K562 (cell line): ENCODE data around the gene PGD. TPM values are rescaled to one million over a fixed set of nuclear protein-coding genes. Genes with fewer than 3 reads are reported as not detected.

Experiments used
- ASH1L ChIP-seq: fragments of 450-650 bp; IDR thresholded peaks from 2 replicates; pipeline ENCODE4 v1.6.1; 2018; ENCODE audit warnings: borderline replicate concordance, mild to moderate bottlenecking, low read depth; ENCODE audit not compliant: partially characterized antibody
- DIDO1 ChIP-seq: fragments of 450-650 bp; IDR thresholded peaks from 2 replicates; pipeline ENCODE4 v1.6.1; 2016; ENCODE audit warnings: low read depth, missing biosample characterization, missing genetic modification characterization
- HIVEP1 ChIP-seq: fragments of 250-450 bp; sonication (Bioruptor Pico); IDR thresholded peaks from 2 replicates; pipeline ENCODE4 v1.4.0; 2020; ENCODE audit warnings: mild to moderate bottlenecking
- HSF4 ChIP-seq: fragments of 250-450 bp; sonication (Bioruptor Pico); IDR thresholded peaks from 2 replicates; pipeline ENCODE4 v2.1.2; 2022; ENCODE audit warnings: mild to moderate bottlenecking, moderate library complexity, borderline replicate concordance
- L3MBTL2 ChIP-seq: fragments of 450-650 bp; IDR thresholded peaks from 2 replicates; pipeline ENCODE4 v1.6.1; 2016; ENCODE audit warnings: mild to moderate bottlenecking, moderate library complexity
- NR2C2 ChIP-seq, 2 experiments: fragments of 200-800 bp in 1 of 2; sonication (Bioruptor generic) in 1 of 2; sonication (generic) in 1 of 2; formaldehyde crosslinking in 1 of 2; IDR thresholded peaks; 2 replicates each; pipeline versions ENCODE4 v1.6.1 to v1.8.0; 2016 to 2022; ENCODE audit warnings: mild to moderate bottlenecking in 1 of 2, missing compliant biosample characterization in 1 of 2, missing genetic modification characterization in 1 of 2, missing genetic modification reagents in 1 of 2
- NR4A1 ChIP-seq, 2 experiments: fragments of 250-450 bp in 1 of 2; fragments of 450-650 bp in 1 of 2; sonication (Bioruptor Pico) in 1 of 2; IDR thresholded peaks; 2 replicates each; pipeline versions ENCODE4 v1.4.0 to v1.6.1; 2016 to 2020; ENCODE audit warnings: mild to moderate bottlenecking in 2 of 2, missing compliant biosample characterization in 1 of 2, missing genetic modification characterization in 1 of 2, moderate library complexity in 1 of 2
- PTRF ChIP-seq: fragments of 450-650 bp; IDR thresholded peaks from 2 replicates; pipeline ENCODE4 v1.6.1; 2016; ENCODE audit warnings: mild to moderate bottlenecking, missing genetic modification characterization, missing compliant biosample characterization
- PTTG1 ChIP-seq: fragments of 450-650 bp; IDR thresholded peaks from 2 replicates; pipeline ENCODE4 v1.6.1; 2016; ENCODE audit warnings: low read depth, mild to moderate bottlenecking, missing genetic modification characterization, missing compliant biosample characterization
- SETDB1 ChIP-seq: IDR thresholded peaks from one replicate; pipeline ENCODE4 v1.6.1; 2012; ENCODE audit warnings: low read length, control low read depth, inconsistent platforms
- SP1 ChIP-seq: sonication (generic); formaldehyde crosslinking; IDR thresholded peaks from 2 replicates; pipeline ENCODE4 v1.8.1; 2022; ENCODE audit warnings: mild to moderate bottlenecking, missing genetic modification reagents
- TAF1 ChIP-seq: IDR thresholded peaks from 2 replicates; pipeline ENCODE4 v1.6.1; 2011; ENCODE audit warnings: mild to moderate bottlenecking, low read length, moderate library complexity; ENCODE audit not compliant: insufficient read depth, control insufficient read depth, severe bottlenecking; ENCODE audit errors: extremely low read depth
- ZNF253 ChIP-seq: fragments of 250-450 bp; sonication (Bioruptor Pico); conservative IDR thresholded peaks from 2 replicates; pipeline ENCODE4 v1.6.1; 2021; ENCODE audit warnings: mild to moderate bottlenecking
- ZNF311 ChIP-seq: fragments of 250-450 bp; sonication (Bioruptor Pico); IDR thresholded peaks from 2 replicates; pipeline ENCODE4 v1.4.0; 2020; ENCODE audit warnings: mild to moderate bottlenecking, moderate library complexity
- ZNF384 ChIP-seq: IDR thresholded peaks from 2 replicates; pipeline ENCODE4 v1.6.1; 2012; ENCODE audit warnings: low read depth, low read length, improper control_type of control experiment
- polyA plus RNA-seq, 8 experiments: library from polyadenylated mRNA; depleted of rRNA in 4 of 8; stranded (reverse) in 5 of 8; unstranded in 3 of 8; fragments of >200 nt; fragmentation: Nextera tagmentation in 2 of 8; fragmentation: Illumina TruSeq in 1 of 8; extraction: Ambion mirVana in 2 of 8; extraction: Trizol in 1 of 8; gene quantifications; 2 replicates each; pipeline versions ENCODE4 v1.2.1 to v1.2.3, GENCODE V29; 2011 to 2014; ENCODE audit warnings: inconsistent platforms in 1 of 8, missing spikeins in 1 of 8
- total RNA-seq, 7 experiments: library from RNA; depleted of rRNA in 6 of 7; stranded (reverse); fragments of >200 nt in 6 of 7; fragmentation: Illumina TruSeq in 2 of 7; extraction: Trizol in 2 of 7; gene quantifications; 2 replicates each; pipeline versions ENCODE4 v1.2.1 to v1.2.3, GENCODE V29; 2011 to 2021; ENCODE audit warnings: low replicate concordance in 1 of 7
- TF ChIP-seq, protein P1 (sequence below): sonication (generic); formaldehyde crosslinking; IDR thresholded peaks from 2 replicates; pipeline ENCODE4 v1.8.1; 2023; ENCODE audit warnings: mild to moderate bottlenecking, missing genetic modification reagents, moderate library complexity
- TF ChIP-seq, protein P2 (sequence below): fragments of 250-450 bp; sonication (Bioruptor Pico); IDR thresholded peaks from 2 replicates; pipeline ENCODE4 v1.5.0; 2021
- TF ChIP-seq, protein P3 (sequence below): fragments of 450-650 bp; formaldehyde crosslinking; IDR thresholded peaks from 2 replicates; pipeline ENCODE4 v1.4.0; 2020; ENCODE audit warnings: mild to moderate bottlenecking, moderate library complexity
- TF ChIP-seq, protein P4 (sequence below): fragments of 250-450 bp; sonication (Bioruptor Pico); IDR thresholded peaks from 2 replicates; pipeline ENCODE4 v1.8.0; 2022; ENCODE audit warnings: moderate library complexity, mild to moderate bottlenecking, inconsistent platforms
- TF ChIP-seq, protein P5 (sequence below): sonication (generic); formaldehyde crosslinking; IDR thresholded peaks from 2 replicates; pipeline ENCODE4 v1.8.0; 2022; ENCODE audit warnings: missing genetic modification reagents, mild to moderate bottlenecking, borderline replicate concordance

PGD gene
- total and polyA plus RNA-seq, 9 of the 15 experiments (the other 6 are each of a cell fraction or from before 2014, with no cell fraction given): 177 to 542 (median 270) TPM

DNA sequence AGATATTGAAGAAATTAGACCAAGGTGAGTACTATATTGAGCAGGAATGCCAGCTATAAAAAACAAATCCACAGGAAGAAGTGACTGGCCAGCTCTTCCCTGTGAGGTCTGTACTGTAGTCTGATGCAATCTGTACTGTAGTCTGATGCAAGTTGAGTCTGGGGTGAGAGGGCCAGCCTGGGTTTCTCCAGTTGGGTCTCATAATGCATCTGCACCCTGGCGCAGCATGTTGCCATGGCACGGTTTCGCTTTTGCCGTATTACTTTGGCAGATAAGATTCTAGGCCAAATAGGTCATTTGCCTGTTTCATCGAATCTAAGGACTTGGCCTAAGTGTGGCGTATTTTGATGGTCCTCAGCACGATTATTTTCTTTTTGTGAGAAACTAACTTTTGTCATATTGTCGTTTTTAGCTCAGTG is 24.4 kb upstream of the PGD start (continued):
- TF ChIP-seq, protein P1, sequence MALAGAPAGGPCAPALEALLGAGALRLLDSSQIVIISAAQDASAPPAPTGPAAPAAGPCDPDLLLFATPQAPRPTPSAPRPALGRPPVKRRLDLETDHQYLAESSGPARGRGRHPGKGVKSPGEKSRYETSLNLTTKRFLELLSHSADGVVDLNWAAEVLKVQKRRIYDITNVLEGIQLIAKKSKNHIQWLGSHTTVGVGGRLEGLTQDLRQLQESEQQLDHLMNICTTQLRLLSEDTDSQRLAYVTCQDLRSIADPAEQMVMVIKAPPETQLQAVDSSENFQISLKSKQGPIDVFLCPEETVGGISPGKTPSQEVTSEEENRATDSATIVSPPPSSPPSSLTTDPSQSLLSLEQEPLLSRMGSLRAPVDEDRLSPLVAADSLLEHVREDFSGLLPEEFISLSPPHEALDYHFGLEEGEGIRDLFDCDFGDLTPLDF (CRISPR knock-in tag): no peak
- TF ChIP-seq, protein P2, sequence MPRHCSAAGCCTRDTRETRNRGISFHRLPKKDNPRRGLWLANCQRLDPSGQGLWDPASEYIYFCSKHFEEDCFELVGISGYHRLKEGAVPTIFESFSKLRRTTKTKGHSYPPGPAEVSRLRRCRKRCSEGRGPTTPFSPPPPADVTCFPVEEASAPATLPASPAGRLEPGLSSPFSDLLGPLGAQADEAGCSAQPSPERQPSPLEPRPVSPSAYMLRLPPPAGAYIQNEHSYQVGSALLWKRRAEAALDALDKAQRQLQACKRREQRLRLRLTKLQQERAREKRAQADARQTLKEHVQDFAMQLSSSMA: no peak
- TF ChIP-seq DIDO1 (0 out of 2 replicates have a peak, but pooled peaks have one; percentile 38), TAF1 (no peak), PTTG1 (tag) (peak; percentile 36; the same call in 1 of the 2 replicates), ASH1L (no peak), NR2C2 (CRISPR knock-in tag; IDR thresholded peaks at IDR 0.05) (no peak), NR2C2 (tag; IDR thresholded peaks at IDR 0.05) (peak; percentile 75), NR4A1 (CRISPR knock-in tag; IDR thresholded peaks at IDR 0.05) (no peak), NR4A1 (tag; IDR thresholded peaks at IDR 0.05) (no peak), ZNF311 (CRISPR knock-in tag) (0 out of 2 replicates have a peak, but pooled peaks have one; percentile 58), ZNF384 (no peak), L3MBTL2 (peak; percentile 35; the same call in 1 of the 2 replicates), HSF4 (peak; percentile 24; the same call in 1 of the 2 replicates), SP1 (CRISPR knock-in tag) (no peak), ZNF253 (CRISPR knock-in tag) (no peak), SETDB1 (no peak), PTRF (tag) (no peak), HIVEP1 (CRISPR knock-in tag) (peak; percentile 75; the same call in 1 of the 2 replicates)
- TF ChIP-seq, protein P3, sequence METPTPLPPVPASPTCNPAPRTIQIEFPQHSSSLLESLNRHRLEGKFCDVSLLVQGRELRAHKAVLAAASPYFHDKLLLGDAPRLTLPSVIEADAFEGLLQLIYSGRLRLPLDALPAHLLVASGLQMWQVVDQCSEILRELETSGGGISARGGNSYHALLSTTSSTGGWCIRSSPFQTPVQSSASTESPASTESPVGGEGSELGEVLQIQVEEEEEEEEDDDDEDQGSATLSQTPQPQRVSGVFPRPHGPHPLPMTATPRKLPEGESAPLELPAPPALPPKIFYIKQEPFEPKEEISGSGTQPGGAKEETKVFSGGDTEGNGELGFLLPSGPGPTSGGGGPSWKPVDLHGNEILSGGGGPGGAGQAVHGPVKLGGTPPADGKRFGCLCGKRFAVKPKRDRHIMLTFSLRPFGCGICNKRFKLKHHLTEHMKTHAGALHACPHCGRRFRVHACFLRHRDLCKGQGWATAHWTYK (CRISPR knock-in tag): 0 out of 2 replicates have a peak, but pooled peaks have one; percentile 32
- TF ChIP-seq, protein P4, sequence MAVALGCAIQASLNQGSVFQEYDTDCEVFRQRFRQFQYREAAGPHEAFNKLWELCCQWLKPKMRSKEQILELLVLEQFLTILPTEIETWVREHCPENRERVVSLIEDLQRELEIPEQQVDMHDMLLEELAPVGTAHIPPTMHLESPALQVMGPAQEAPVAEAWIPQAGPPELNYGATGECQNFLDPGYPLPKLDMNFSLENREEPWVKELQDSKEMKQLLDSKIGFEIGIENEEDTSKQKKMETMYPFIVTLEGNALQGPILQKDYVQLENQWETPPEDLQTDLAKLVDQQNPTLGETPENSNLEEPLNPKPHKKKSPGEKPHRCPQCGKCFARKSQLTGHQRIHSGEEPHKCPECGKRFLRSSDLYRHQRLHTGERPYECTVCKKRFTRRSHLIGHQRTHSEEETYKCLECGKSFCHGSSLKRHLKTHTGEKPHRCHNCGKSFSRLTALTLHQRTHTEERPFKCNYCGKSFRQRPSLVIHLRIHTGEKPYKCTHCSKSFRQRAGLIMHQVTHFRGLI: peak; percentile 76
- TF ChIP-seq, protein P5, sequence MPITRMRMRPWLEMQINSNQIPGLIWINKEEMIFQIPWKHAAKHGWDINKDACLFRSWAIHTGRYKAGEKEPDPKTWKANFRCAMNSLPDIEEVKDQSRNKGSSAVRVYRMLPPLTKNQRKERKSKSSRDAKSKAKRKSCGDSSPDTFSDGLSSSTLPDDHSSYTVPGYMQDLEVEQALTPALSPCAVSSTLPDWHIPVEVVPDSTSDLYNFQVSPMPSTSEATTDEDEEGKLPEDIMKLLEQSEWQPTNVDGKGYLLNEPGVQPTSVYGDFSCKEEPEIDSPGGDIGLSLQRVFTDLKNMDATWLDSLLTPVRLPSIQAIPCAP (CRISPR knock-in tag): no peak
